GM12891 (cell line): ENCODE results near the gene DPM2.
A peak's percentile ranks its signal among the peaks of the same experiment; 100 is the strongest.

Experiments
- DNase-seq: peaks from one replicate; pipeline ENCODE4 v3.0.0; 2011; ENCODE audit warnings: low spot score; ENCODE audit not compliant: insufficient read length
- FAIRE-seq: peaks from 2 replicates; lab custom pipeline; 2011; peaks lifted over from hg19 to GRCh38; lab: Jason Lieb, UNC
- PAX5 ChIP-seq: IDR thresholded peaks from 2 replicates; pipeline ENCODE4 v1.6.1; 2011; ENCODE audit warnings: low read length, moderate library complexity, mild to moderate bottlenecking; ENCODE audit not compliant: insufficient read depth, severe bottlenecking
- POLR2A ChIP-seq: IDR thresholded peaks from 2 replicates; pipeline ENCODE4 v1.6.1; 2011; ENCODE audit warnings: low read depth, low read length, control low read depth
- POLR2AphosphoS5 ChIP-seq: IDR thresholded peaks from 2 replicates; pipeline ENCODE4 v1.6.1; 2011; ENCODE audit warnings: low read depth, low read length, control low read depth
- POU2F2 ChIP-seq: IDR thresholded peaks from 2 replicates; pipeline ENCODE4 v1.6.1; 2011; ENCODE audit warnings: low read depth, mild to moderate bottlenecking, control low read depth, low read length, moderate library complexity
- SPI1 ChIP-seq: IDR thresholded peaks from 2 replicates; pipeline ENCODE4 v1.6.1; 2011; ENCODE audit warnings: low read depth, low read length, control low read depth
- TAF1 ChIP-seq: IDR thresholded peaks from 2 replicates; pipeline ENCODE4 v1.6.1; 2011; ENCODE audit warnings: low read depth, low read length, control low read depth

DPM2 gene

GRCh38 chr9:127959398-127959797 is 21.7 kb upstream of the DPM2 start:
- FAIRE-seq (no peak), DNase-seq (no peak)
- TF ChIP-seq POLR2AphosphoS5 = no peak

GRCh38 chr9:127958728-127959127 is 21.1 kb upstream of the DPM2 start:
- TF ChIP-seq POU2F2 = no peak
- no peak for TF ChIP-seq POLR2A
- no peak for TF ChIP-seq POLR2AphosphoS5
- TF ChIP-seq PAX5 = no peak
- TF ChIP-seq TAF1 = no peak
- TF ChIP-seq SPI1 = no peak
- FAIRE-seq = no peak
- no peak for DNase-seq

- DNase-seq (peak; percentile 82), FAIRE-seq (peak; percentile 75)
- TF ChIP-seq TAF1 = no peak
- no peak for TF ChIP-seq SPI1
- TF ChIP-seq POLR2AphosphoS5 = no peak
- TF ChIP-seq POLR2A = no peak
- no peak for TF ChIP-seq POU2F2
- no peak for TF ChIP-seq PAX5
Observed at GRCh38 chr9:127955294-127956015, 17.8 kb upstream of the DPM2 start.

- no peak for FAIRE-seq
- DNase-seq = no peak
- TF ChIP-seq SPI1 (no peak), POLR2AphosphoS5 (no peak), POLR2A (no peak), TAF1 (no peak), POU2F2 (no peak), PAX5 (no peak)
Observed at GRCh38 chr9:127954831-127955293, 17.2 kb upstream of the DPM2 start.

- FAIRE-seq (no peak), DNase-seq (no peak)
- TF ChIP-seq SPI1 (no peak), POLR2AphosphoS5 (no peak), TAF1 (no peak), POU2F2 (no peak), POLR2A (no peak), PAX5 (no peak)
Observed at GRCh38 chr9:127953768-127954505, 16.3 kb upstream of the DPM2 start.

- FAIRE-seq (no peak), DNase-seq (no peak)
- TF ChIP-seq POLR2A (no peak), PAX5 (no peak), SPI1 (no peak), POLR2AphosphoS5 (no peak), POU2F2 (no peak), TAF1 (no peak)
Observed at GRCh38 chr9:127953154-127953553, 15.5 kb upstream of the DPM2 start.

- TF ChIP-seq SPI1 (no peak), PAX5 (no peak), TAF1 (no peak), POLR2A (no peak), POLR2AphosphoS5 (no peak), POU2F2 (no peak)
- FAIRE-seq = no peak
- no peak for DNase-seq
Observed at GRCh38 chr9:127950513-127951289, 13.0 kb upstream of the DPM2 start.

- TF ChIP-seq TAF1 (no peak), SPI1 (no peak), PAX5 (no peak), POLR2AphosphoS5 (no peak), POLR2A (no peak), POU2F2 (no peak)
- FAIRE-seq (no peak), DNase-seq (no peak)
Observed at GRCh38 chr9:127949827-127950512, 12.3 kb upstream of the DPM2 start.
